ENCODE measurements around the gene MBP. TPM values are rescaled to one million over a fixed set of nuclear protein-coding genes. Genes with fewer than 3 reads are reported as not detected.
"Not testable (repeated sequence)": the region's sequence is repeated elsewhere in the genome, so short reads cannot be mapped to it uniquely, and the experiment has no call there.

The MBP gene
- total RNA-seq, 6 experiments from 2014 or later, result 0.05 to 0.23 (median 0.12) TPM; not detected in 1

DNA sequence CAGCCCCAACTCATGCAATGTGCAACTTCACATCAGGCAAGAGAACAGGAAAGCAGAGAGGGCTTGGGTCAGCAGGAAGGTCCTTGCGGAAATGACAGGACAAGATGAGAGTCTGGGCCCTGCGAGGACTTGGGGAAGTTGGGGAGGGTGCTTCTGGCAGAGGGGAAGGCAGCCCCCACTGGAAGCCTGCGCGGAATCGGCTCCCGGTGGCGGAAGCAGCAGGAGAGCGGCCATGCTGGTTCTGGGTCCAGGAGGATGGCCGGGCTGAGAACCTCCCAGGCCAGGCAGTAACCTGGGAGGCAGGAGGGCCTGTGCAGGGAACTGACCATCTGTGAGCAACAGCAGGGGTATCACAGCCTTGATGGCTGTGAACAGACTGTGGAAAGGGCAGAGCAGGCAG lies 112.9 kb downstream of the MBP start:
- Mint-ChIP-seq H3K27me3 (ENCODE audit: insufficient read depth) (peaks cover 21% of the 10 kb centered on the region), H3K4me3 (no peak overlapping the region), H3K9me3 (no peaks in the 10 kb centered on the region), H3K27ac (no peak overlapping the region), H3K4me1 (ENCODE audit: low read depth) (no peaks in the 10 kb centered on the region), H3K36me3 (ENCODE audit: low read depth) (no peaks in the 10 kb centered on the region)
- no peak for TF ChIP-seq CTCF (IDR thresholded peaks at IDR 0.05)
- no peak for DNase-seq

GRCh38 chr18:77018650-77019049 lies 113.9 kb downstream of the MBP start:
- DNase-seq; H3K36me3 Mint-ChIP-seq (ENCODE audit: low read depth); H3K9me3 Mint-ChIP-seq; H3K4me3 Mint-ChIP-seq; H3K4me1 Mint-ChIP-seq (ENCODE audit: low read depth); H3K27ac Mint-ChIP-seq: not testable (repeated sequence)
- H3K27me3 Mint-ChIP-seq (ENCODE audit: insufficient read depth), result peaks cover 24% of the 10 kb centered on the region

DNA sequence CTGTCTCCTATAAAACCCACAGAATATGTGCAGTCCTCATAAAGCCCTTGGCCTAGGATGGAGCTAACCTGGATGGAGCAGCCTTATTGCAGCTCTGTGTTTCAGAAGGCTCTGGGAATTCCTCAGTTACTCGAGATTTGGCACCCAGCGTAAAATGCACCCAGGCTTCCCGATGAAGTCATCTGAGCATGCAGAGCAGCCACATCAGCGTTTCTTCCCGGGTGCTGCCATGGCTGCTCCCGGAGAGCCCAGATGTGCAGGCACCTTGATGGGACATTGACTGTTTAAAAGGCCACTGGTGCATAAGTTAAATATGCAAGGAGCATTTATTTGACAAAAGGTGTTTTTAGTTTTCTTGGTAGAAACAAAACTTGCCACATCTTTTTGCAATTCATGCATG lies 115.2 kb downstream of the MBP start:
- TF ChIP-seq CTCF (IDR thresholded peaks at IDR 0.05), result no peak
- Mint-ChIP-seq H3K36me3 (ENCODE audit: low read depth) (no peaks in the 10 kb centered on the region), H3K4me3 (no peak overlapping the region), H3K4me1 (ENCODE audit: low read depth) (no peaks in the 10 kb centered on the region), H3K9me3 (no peaks in the 10 kb centered on the region), H3K27me3 (ENCODE audit: insufficient read depth) (peaks cover 26% of the 10 kb centered on the region), H3K27ac (no peak overlapping the region)
- DNase-seq, result no peak

GRCh38 chr18:77016936-77017335 lies 115.6 kb downstream of the MBP start:
- no peak overlapping the region for H3K27ac Mint-ChIP-seq
- H3K4me3 Mint-ChIP-seq, result no peak overlapping the region
- peaks cover 26% of the 10 kb centered on the region for H3K27me3 Mint-ChIP-seq (ENCODE audit: insufficient read depth)
- H3K4me1 Mint-ChIP-seq (ENCODE audit: low read depth), result no peaks in the 10 kb centered on the region
- no peaks in the 10 kb centered on the region for H3K36me3 Mint-ChIP-seq (ENCODE audit: low read depth)
- DNase-seq, result no peak
- no peak for TF ChIP-seq CTCF (IDR thresholded peaks at IDR 0.05)
- no peaks in the 10 kb centered on the region for H3K9me3 Mint-ChIP-seq

DNA sequence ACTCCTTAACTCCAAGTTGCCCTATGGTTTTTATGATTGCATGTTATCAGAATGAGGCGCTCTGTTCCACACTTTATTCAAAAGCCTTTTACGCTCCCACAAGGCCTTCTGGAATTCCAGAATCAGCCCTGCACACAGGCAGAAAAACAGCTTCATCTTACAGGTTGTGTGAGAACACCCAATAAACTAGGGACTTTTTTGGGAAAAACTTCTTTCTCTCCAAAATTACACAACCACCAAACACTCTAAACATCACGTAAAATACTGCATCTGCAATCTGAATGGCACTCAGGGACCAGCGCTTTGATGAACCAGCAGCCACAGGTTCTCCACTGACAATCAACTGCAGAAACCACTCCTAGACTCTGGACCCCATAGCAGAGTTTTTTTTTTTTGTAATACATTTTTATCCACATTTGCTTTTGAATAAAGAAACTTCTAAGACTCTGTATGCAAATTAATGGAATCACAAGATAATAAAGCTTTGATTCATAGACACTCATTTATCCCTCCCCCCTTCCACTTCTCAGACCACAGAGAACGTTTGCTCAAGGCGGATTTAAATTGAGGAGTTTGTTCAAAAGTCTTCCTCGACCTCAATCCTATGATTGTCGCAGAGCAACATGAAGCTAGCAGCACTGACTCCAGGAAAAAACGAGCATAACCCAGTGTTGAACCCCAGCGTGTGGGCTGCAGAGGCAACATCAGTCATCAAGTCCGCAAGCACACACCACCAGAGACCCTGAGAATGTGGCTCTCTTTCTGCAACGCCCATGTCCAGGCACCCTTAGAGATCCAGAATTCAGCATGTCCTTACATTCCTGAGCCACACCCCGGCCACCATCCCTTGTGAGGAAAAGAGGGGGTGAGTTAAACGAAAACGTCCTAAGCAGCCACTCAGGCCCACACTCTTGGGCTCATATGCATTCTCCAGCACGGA lies 116.5 kb downstream of the MBP start:
- TF ChIP-seq CTCF (IDR thresholded peaks at IDR 0.05), result no peak
- H3K4me3 Mint-ChIP-seq, result no peak overlapping the region
- DNase-seq, result no peak
- no peak overlapping the region for H3K27ac Mint-ChIP-seq
- no peaks in the 10 kb centered on the region for H3K9me3 Mint-ChIP-seq
- H3K4me1 Mint-ChIP-seq (ENCODE audit: low read depth), result no peaks in the 10 kb centered on the region
- H3K36me3 Mint-ChIP-seq (ENCODE audit: low read depth), result no peaks in the 10 kb centered on the region
- H3K27me3 Mint-ChIP-seq (ENCODE audit: insufficient read depth), result peaks cover 24% of the 10 kb centered on the region

GRCh38 chr18:77015169-77015568 lies 117.4 kb downstream of the MBP start:
- Mint-ChIP-seq H3K9me3 (no peaks in the 10 kb centered on the region), H3K27me3 (ENCODE audit: insufficient read depth) (peaks cover 22% of the 10 kb centered on the region), H3K4me3 (no peak overlapping the region), H3K4me1 (ENCODE audit: low read depth) (no peaks in the 10 kb centered on the region), H3K36me3 (ENCODE audit: low read depth) (no peaks in the 10 kb centered on the region), H3K27ac (no peak overlapping the region)
- DNase-seq, result no peak
- TF ChIP-seq CTCF (IDR thresholded peaks at IDR 0.05), result no peak
